Spleen (tissue), 11 donors: Measurements from ENCODE around the gene ZNF793. TPM values are rescaled to one million over a fixed set of nuclear protein-coding genes. Genes with fewer than 3 reads are reported as not detected.

Source experiments
- DNase-seq: peaks from one replicate; pipeline ENCODE4 v3.0.0-alpha.2; 2020
- H3K27ac ChIP-seq, 8 donors: fragments of 200-600 bp; sonication (generic) in 7 of 8; 1 replicate in 4 of 8; 2 replicates in 4 of 8; pipeline versions ENCODE4 v1.5.0 to v1.8.0; 2016 to 2021; ENCODE audit warnings: inconsistent platforms in 4 of 8, mild to moderate bottlenecking in 4 of 8, moderate library complexity in 1 of 8
- H3K27me3 ChIP-seq, 7 donors: fragments of 200-600 bp; sonication (generic) in 6 of 7; replicated peaks in 1 of 7; 1 replicate in 4 of 7; 2 replicates in 3 of 7; pipeline versions ENCODE4 v1.5.0 to v1.8.0; 2016 to 2021; ENCODE audit warnings: inconsistent platforms in 3 of 7, mild to moderate bottlenecking in 1 of 7
- H3K36me3 ChIP-seq, 6 donors: fragments of 200-600 bp; sonication (generic) in 5 of 6; 1 replicate in 4 of 6; 2 replicates in 2 of 6; pipeline versions ENCODE4 v1.5.0 to v1.8.0; 2016 to 2021; ENCODE audit warnings: inconsistent platforms in 2 of 6
- H3K4me1 ChIP-seq, 6 donors: fragments of 200-600 bp; sonication (generic) in 5 of 6; 1 replicate in 3 of 6; 2 replicates in 3 of 6; pipeline versions ENCODE4 v1.5.0 to v1.8.0; 2016 to 2021; ENCODE audit warnings: inconsistent platforms in 3 of 6
- H3K4me3 ChIP-seq, 8 donors: fragments of 200-600 bp; sonication (generic) in 7 of 8; 1 replicate in 4 of 8; 2 replicates in 4 of 8; pipeline versions ENCODE4 v1.5.0 to v1.8.0; 2016 to 2021; ENCODE audit warnings: inconsistent platforms in 4 of 8, mild to moderate bottlenecking in 4 of 8, moderate library complexity in 2 of 8
- H3K9me3 ChIP-seq, 8 donors: fragments of 200-600 bp; sonication (generic) in 7 of 8; 1 replicate in 4 of 8; 2 replicates in 4 of 8; pipeline versions ENCODE4 v1.5.0 to v1.8.0; 2016 to 2021; ENCODE audit warnings: inconsistent platforms in 4 of 8
- POLR2A ChIP-seq, 3 donors: fragments of 450-650 bp; IDR thresholded peaks; one replicate each; pipeline ENCODE4 v1.5.1; 2017; ENCODE audit warnings: antibody characterized with exemption in 3 of 3, mild to moderate bottlenecking in 1 of 3
- POLR2AphosphoS5 ChIP-seq, 3 donors: sonication (generic); formaldehyde crosslinking; IDR thresholded peaks; one replicate each; pipeline ENCODE4 v1.5.1; 2017; ENCODE audit warnings: antibody characterized with exemption in 3 of 3
- WGBS, 5 donors: extraction: QIAGEN DNeasy Blood & Tissue Kit in 3 of 5; methylation state at CpG; one replicate each; pipeline versions ENCODE4 v1.1.5 to v1.1.7; 2013 to 2018; 5-methylcytosine and 5-hydroxymethylcytosine counted together
- intact Hi-C: fragments of 100-400 bp; cut with DNase I; formaldehyde crosslinking; loops from one replicate; pipeline ENCODE4 v1.15.0; 2023; ENCODE audit warnings: low total_unique reads
- polyA plus RNA-seq, 3 donors: library from polyadenylated mRNA; stranded (reverse); fragments of 200-250 nt; gene quantifications; one replicate each; pipeline ENCODE4 v1.2.1, GENCODE V29; 2013
- total RNA-seq, 7 donors: library from RNA; depleted of rRNA in 3 of 7; stranded (reverse); fragments of >200 nt in 3 of 7; fragmentation: NEBNext Ultra II Directional in 4 of 7; extraction: Animal tissue kit (Norgen Biotek cat#: 25700) in 4 of 7; gene quantifications; one replicate each; pipeline versions ENCODE4 v1.1.0 to v1.2.1, GENCODE V29; 2016 to 2021
- TF ChIP-seq, protein P1 (sequence below), 11 experiments: fragments of 200-600 bp in 7 of 11; fragments of 450-650 bp in 4 of 11; sonication (generic) in 4 of 11; IDR thresholded peaks in 8 of 11; conservative IDR thresholded peaks in 3 of 11; 1 replicate in 7 of 11; 2 replicates in 4 of 11; pipeline versions ENCODE4 v1.4.0 to v1.8.0; 2016 to 2021; ENCODE audit warnings: antibody characterized with exemption in 11 of 11, inconsistent platforms in 4 of 11, mild to moderate bottlenecking in 1 of 11
- donor health status: healthy with polysubstance abuse.
- donor health status: DM: no; HTN: no; CAD: no; lungs with moderate emphysema.
- donor health status: DM: no; HTN: no; CAD: no.
- donor health status: Bipolar disorder and iron deficiency.
- donor health status: healthy.
- donor health status: DM: no; HTN: no; CAD: no.
- donor health status: DM: yes; HTN: yes; CAD: no.

ZNF793 gene
- total and polyA plus RNA-seq, 10 donors = 2.2 to 8.5 (median 4.9) TPM

DNA sequence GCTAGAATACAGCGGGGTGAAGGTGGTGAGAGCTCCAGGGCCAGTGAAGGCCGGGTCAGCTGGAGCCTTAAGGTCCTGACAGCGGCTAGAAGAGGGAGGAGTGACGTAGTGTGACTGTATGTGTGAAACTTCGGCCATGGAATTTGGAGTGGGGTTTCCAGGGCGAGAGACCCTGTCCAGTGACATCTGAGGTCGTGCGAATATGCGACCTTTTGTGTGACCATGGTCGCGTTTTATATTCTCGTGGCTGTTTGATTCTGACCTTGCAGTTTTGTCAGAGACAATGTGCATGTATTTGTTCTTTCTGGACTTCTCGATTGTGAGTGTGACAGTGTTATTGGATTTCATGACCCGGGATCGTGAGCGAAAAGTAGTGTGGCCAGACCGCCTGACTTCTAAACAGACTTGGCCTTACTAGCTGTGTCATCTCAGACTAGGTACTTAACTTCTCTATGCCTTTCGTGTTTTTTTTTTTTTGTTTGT is 39.1 kb upstream of the ZNF793 start:
- 46 to 53% (median 51%) methylated on average over 18 of the region's 18 CpGs for WGBS, 5 donors

DNA sequence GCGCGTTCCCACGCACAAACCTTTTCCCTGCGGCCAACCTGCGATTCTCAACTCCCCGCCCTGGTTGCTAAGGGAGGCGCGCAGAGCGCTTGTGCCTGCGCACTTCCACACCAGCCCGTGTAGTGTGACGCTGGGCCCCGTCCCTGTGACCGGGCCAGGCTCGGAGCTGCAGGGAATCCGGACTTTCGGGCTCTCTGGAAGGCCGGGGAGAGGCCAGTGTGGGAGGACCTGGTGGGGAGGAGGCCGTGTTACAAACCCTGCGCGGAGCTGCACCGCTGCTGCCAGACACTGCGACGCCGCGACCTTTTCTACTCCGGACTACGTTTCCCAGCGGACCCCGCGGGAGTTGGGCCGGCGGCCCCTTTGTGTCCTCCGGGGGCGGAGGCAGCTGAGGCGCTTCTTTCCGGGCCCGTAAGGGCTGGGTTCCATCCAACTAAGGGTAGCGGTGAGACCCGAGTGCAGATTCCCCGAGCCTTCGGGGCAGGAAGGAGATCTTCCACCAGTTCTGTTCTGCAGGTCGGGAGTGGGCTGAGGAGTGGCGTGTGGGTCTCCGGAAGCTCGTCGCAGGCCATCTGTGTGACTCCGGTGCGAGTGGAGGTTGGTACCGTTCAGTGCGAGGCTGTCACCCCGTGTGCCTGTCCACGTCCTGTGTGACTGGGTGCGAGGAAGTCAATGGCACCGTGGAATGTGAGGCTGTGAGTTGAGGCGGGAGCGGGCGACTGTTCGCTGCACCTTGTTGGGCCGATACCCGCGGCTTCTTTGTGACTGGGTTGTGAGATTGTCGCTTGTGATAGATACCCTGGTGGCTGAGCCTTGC is 37.6 kb upstream of the ZNF793 start, which contains the start of gene ZNF570:
Gene ZNF570 (plus strand): TSS at position 396 of the 817 bp plus-strand sequence. CDS start 999 bp downstream, outside the sequence.
- intact Hi-C loops = no loop called here
- 0 to 1% (median 0%) methylated on average over 37 to 63 of the region's 63 CpGs for WGBS, 5 donors
- TF ChIP-seq POLR2AphosphoS5 (IDR thresholded peaks at IDR 0.05) (peak; percentile 92 to 93 (median 93)), POLR2A (IDR thresholded peaks at IDR 0.05) (peak in 1 of 3 donors; percentile 64)
- TF ChIP-seq, protein P1, sequence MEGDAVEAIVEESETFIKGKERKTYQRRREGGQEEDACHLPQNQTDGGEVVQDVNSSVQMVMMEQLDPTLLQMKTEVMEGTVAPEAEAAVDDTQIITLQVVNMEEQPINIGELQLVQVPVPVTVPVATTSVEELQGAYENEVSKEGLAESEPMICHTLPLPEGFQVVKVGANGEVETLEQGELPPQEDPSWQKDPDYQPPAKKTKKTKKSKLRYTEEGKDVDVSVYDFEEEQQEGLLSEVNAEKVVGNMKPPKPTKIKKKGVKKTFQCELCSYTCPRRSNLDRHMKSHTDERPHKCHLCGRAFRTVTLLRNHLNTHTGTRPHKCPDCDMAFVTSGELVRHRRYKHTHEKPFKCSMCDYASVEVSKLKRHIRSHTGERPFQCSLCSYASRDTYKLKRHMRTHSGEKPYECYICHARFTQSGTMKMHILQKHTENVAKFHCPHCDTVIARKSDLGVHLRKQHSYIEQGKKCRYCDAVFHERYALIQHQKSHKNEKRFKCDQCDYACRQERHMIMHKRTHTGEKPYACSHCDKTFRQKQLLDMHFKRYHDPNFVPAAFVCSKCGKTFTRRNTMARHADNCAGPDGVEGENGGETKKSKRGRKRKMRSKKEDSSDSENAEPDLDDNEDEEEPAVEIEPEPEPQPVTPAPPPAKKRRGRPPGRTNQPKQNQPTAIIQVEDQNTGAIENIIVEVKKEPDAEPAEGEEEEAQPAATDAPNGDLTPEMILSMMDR (IDR thresholded peaks at IDR 0.05 in 8 of 11, conservative IDR thresholded peaks at IDR 0.05 in 3 of 11) = peak in 3 of 11 experiments; percentile 14 to 17 (median 15)

More for the DNA sequence above, 39.1 kb upstream of the ZNF793 start:
- H3K27me3 ChIP-seq = no peaks in the 10 kb centered on the region
- intact Hi-C loops = no loop called here
- peak overlapping the region; percentile 90 to 98 (median 94) for H3K27ac ChIP-seq
- H3K4me1 ChIP-seq = peaks cover 12 to 49% (median 35%) of the 10 kb centered on the region in 6 donors
- peaks cover 3 to 48% (median 28%) of the 10 kb centered on the region in 6 donors for H3K36me3 ChIP-seq
- peaks cover under 1 to 54% (median 28%) of the 10 kb centered on the region in 8 donors for H3K9me3 ChIP-seq
- peak overlapping the region; percentile 82 to 97 (median 90) for H3K4me3 ChIP-seq
- TF ChIP-seq POLR2A (IDR thresholded peaks at IDR 0.05) = no peak
- TF ChIP-seq POLR2AphosphoS5 (IDR thresholded peaks at IDR 0.05) = no peak
- TF ChIP-seq, protein P1 (IDR thresholded peaks at IDR 0.05 in 8 of 11, conservative IDR thresholded peaks at IDR 0.05 in 3 of 11) = no peak
- DNase-seq = no peak

DNA sequence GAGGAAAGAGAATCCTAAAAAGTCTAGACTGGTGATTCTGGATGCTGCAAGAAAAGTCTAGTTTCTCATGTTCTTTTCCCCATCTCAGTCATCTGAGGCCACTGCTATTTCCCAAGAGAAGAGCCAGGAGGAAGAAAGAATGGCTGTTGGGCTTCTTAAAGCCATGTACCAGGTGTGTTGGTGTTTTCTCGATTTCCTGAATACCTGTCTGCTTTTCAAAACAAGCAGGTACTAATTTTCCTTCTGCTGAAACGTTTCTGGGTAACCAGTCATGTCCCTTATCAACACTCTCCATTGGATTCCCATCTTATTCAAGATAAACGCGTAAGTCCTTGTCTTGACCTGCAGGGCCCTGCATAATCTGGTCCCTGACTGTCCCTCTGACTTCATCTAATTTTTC is 36.5 kb upstream of the ZNF793 start:
- intact Hi-C loops = no loop called here
- peak overlapping the region in 3 of 8 donors; percentile 74 to 90 (median 82) for H3K4me3 ChIP-seq
- peaks cover 4 to 54% (median 38%) of the 10 kb centered on the region in 8 donors for H3K9me3 ChIP-seq

More for the DNA sequence above, 37.6 kb upstream of the ZNF793 start, which contains the start of gene ZNF570:
- peak within 1 kb of the TSS; percentile 60 to 91 (median 78) for H3K4me3 ChIP-seq
- peak; percentile 97 for DNase-seq
- peaks cover 3 to 48% (median 21%) of the 10 kb centered on the region in 6 donors for H3K36me3 ChIP-seq
- peaks cover 3 to 54% (median 29%) of the 10 kb centered on the region in 8 donors for H3K9me3 ChIP-seq
- no peaks in the 10 kb centered on the region for H3K27me3 ChIP-seq
- peaks cover 12 to 49% (median 35%) of the 10 kb centered on the region in 6 donors for H3K4me1 ChIP-seq
- H3K27ac ChIP-seq = peak within 1 kb of the TSS; percentile 90 to 99 (median 94)

More for the DNA sequence above, 36.5 kb upstream of the ZNF793 start:
- no peak for DNase-seq
- H3K36me3 ChIP-seq = peaks cover 3 to 48% (median 23%) of the 10 kb centered on the region in 6 donors
- H3K4me1 ChIP-seq = peaks cover 12 to 48% (median 35%) of the 10 kb centered on the region in 6 donors
- peak overlapping the region in 3 of 8 donors; percentile 93 to 95 (median 94) for H3K27ac ChIP-seq
- 91 to 95% (median 92%) methylated on average over 4 of the region's 4 CpGs for WGBS, 5 donors
- TF ChIP-seq, protein P1 (IDR thresholded peaks at IDR 0.05 in 8 of 11, conservative IDR thresholded peaks at IDR 0.05 in 3 of 11) = no peak
- TF ChIP-seq POLR2A (IDR thresholded peaks at IDR 0.05) (no peak), POLR2AphosphoS5 (IDR thresholded peaks at IDR 0.05) (no peak)
- H3K27me3 ChIP-seq = no peaks in the 10 kb centered on the region
